ENCODE measurements around the gene NEGR1.

NEGR1 gene

DNA sequence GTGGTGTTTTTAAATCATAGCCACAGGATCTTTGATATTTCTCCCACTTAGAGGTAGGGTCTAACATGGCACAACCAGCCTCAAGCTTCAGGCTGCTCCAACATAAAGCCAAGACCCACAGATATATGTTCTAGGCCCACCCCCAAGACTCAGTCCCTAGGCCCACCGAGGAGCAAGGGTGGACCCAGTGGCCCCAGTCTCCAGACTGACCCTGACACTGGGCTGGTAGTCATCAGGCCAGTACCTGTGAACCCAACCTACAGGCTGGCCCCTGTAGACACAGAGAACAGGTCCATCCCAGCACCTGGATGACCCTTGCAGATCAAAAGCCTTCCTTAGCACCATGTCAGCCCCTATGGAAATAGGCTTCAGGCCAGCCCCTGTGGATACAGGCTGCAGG is 60.5 kb downstream of the NEGR1 start:
- H3K36me3 ChIP-seq (ENCODE audit: insufficient read depth, low read length) = no peaks in the 10 kb centered on the region
- no peak overlapping the region for H3K4me3 ChIP-seq (ENCODE audit: low read length)
- no peaks in the 10 kb centered on the region for H3K4me1 ChIP-seq (ENCODE audit: insufficient read depth, low read length)
- no peaks in the 10 kb centered on the region for H3K27me3 ChIP-seq (ENCODE audit: insufficient read depth, low read length)
- H2AFZ ChIP-seq (ENCODE audit: low read depth, low read length) = no peak overlapping the region
- H3K9me3 ChIP-seq (ENCODE audit: low read length) = no peaks in the 10 kb centered on the region

DNA sequence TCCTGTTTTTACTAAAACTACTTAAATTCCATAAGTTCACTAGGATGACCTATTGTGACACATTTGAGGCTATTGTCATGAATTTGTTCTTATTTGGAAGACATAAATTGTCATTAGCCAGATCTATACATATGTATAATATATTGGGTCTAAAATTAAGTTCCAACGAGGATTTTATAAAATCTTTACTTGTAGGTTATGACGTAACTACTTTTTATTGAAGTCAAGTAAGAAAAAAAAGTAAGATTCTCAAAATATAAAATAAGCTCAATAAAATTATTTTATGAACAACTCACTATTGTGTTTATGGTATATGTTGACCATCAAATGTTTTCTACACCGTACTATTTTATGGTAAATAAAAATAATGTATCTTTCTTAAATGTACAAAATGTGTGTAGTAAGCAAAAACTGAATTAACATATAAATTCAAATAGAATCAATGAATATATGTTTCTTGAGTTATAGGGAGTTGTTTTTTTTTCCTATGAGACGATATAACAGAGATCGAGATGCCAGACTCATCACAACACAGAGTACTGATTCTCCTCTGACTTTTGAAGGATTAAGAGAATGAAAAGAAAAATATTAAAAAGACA is 64.1 kb downstream of the NEGR1 start:
- Histone ChIP-seq H3K9me3 (ENCODE audit: low read length) (no peaks in the 10 kb centered on the region), H2AFZ (ENCODE audit: low read depth, low read length) (no peak overlapping the region), H3K4me3 (ENCODE audit: low read length) (no peak overlapping the region), H3K27me3 (ENCODE audit: insufficient read depth, low read length) (no peaks in the 10 kb centered on the region), H3K36me3 (ENCODE audit: insufficient read depth, low read length) (no peaks in the 10 kb centered on the region), H3K4me1 (ENCODE audit: insufficient read depth, low read length) (no peaks in the 10 kb centered on the region)

DNA sequence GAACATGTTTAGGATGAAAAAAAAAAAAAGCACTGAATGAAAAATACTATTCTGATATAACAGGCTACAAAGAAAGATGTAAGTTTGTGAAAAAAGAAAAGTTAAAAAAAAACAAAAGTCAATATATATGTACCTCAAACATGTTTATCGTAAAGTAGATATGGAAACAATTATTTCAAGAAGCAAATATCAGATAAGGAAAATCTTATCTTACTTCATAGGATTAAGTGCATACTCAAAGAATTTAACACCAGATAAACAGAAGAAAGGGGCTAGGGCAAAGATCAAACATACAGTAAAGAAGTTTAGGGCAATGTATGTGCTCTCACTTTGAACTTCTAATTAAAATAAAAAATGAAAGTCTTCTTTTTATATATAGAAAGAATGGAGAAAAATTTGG is 75.3 kb downstream of the NEGR1 start:
- Histone ChIP-seq H3K36me3 (ENCODE audit: insufficient read depth, low read length) (no peaks in the 10 kb centered on the region), H2AFZ (ENCODE audit: low read depth, low read length) (no peak overlapping the region), H3K9me3 (ENCODE audit: low read length) (no peaks in the 10 kb centered on the region), H3K27me3 (ENCODE audit: insufficient read depth, low read length) (no peaks in the 10 kb centered on the region), H3K4me3 (ENCODE audit: low read length) (no peak overlapping the region), H3K4me1 (ENCODE audit: insufficient read depth, low read length) (no peaks in the 10 kb centered on the region)

DNA sequence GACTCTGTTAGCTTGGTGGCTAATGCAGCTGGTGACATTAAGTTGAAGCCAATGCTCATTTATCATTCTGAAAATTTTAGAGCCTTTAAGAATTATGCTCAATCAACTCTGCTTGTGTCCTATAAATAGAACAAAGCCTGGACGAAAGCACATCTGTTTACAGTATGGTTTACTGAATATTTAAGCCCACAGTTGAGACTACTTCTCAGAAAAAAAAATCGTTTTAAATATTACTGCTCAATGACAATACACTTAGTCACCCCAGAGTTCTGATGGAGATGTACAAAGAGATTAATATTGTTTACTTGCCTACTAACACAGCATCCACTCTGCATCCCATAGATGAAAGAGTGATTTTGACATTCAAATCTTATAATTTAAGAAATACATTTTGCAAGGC is 79.6 kb downstream of the NEGR1 start:
- H3K36me3 ChIP-seq (ENCODE audit: insufficient read depth, low read length) = no peaks in the 10 kb centered on the region
- H3K9me3 ChIP-seq (ENCODE audit: low read length) = no peaks in the 10 kb centered on the region
- no peak overlapping the region for H3K4me3 ChIP-seq (ENCODE audit: low read length)
- H3K4me1 ChIP-seq (ENCODE audit: insufficient read depth, low read length) = no peaks in the 10 kb centered on the region
- no peak overlapping the region for H2AFZ ChIP-seq (ENCODE audit: low read depth, low read length)
- H3K27me3 ChIP-seq (ENCODE audit: insufficient read depth, low read length) = no peaks in the 10 kb centered on the region

DNA sequence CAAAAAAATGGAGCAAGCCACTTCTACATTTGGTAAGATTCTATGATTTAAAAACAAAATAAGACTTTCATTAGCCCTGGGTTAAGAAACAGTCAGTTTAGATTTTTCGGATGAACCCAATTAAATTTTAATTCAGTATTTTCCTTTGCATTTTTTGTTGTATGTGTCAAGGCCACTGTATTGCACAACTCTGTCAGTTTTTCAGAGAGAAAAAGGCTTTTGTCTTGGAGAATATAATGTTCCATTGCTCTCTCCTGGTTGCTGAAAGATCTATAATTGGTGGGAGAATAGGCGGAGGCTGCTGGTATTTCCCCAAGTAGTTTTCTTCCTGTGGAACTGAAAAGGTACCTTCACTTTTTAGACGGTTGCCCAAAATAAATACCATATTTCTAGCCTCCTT is 84.6 kb downstream of the NEGR1 start:
- Histone ChIP-seq H2AFZ (ENCODE audit: low read depth, low read length) (no peak overlapping the region), H3K9me3 (ENCODE audit: low read length) (no peaks in the 10 kb centered on the region), H3K27me3 (ENCODE audit: insufficient read depth, low read length) (no peaks in the 10 kb centered on the region), H3K4me3 (ENCODE audit: low read length) (no peak overlapping the region), H3K4me1 (ENCODE audit: insufficient read depth, low read length) (no peaks in the 10 kb centered on the region), H3K36me3 (ENCODE audit: insufficient read depth, low read length) (no peaks in the 10 kb centered on the region)

DNA sequence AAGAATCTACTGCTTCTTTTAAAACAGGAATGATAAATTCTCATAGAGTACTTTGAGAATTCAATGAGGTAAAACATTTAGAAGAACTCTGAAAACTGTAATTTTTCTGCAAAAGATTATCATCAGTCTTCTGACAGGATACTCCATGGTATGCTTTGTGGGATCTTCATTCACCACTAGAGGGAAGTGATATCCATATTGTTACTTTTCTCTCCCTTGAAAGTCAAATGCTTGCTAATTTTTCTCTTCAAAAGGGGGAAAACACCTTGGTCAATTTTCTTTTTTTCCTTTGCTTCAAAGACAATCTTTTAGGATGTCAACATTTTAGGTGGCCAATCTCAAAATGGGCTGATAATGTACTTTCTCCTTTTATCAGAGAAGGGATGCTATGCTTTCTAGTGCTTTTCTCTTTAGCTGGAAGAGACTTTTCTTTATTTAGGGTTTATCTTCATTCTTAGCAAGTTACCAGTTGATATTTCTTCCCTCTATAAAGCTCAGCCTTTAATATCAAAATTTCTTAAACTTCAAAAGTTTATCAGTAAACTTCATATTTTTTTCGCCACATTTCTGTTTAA is 95.5 kb downstream of the NEGR1 start:
- Histone ChIP-seq H3K9me3 (ENCODE audit: low read length) (no peaks in the 10 kb centered on the region), H2AFZ (ENCODE audit: low read depth, low read length) (no peak overlapping the region), H3K4me1 (ENCODE audit: insufficient read depth, low read length) (peaks cover 6% of the 10 kb centered on the region), H3K27me3 (ENCODE audit: insufficient read depth, low read length) (no peaks in the 10 kb centered on the region), H3K36me3 (ENCODE audit: insufficient read depth, low read length) (no peaks in the 10 kb centered on the region), H3K4me3 (ENCODE audit: low read length) (no peak overlapping the region)

DNA sequence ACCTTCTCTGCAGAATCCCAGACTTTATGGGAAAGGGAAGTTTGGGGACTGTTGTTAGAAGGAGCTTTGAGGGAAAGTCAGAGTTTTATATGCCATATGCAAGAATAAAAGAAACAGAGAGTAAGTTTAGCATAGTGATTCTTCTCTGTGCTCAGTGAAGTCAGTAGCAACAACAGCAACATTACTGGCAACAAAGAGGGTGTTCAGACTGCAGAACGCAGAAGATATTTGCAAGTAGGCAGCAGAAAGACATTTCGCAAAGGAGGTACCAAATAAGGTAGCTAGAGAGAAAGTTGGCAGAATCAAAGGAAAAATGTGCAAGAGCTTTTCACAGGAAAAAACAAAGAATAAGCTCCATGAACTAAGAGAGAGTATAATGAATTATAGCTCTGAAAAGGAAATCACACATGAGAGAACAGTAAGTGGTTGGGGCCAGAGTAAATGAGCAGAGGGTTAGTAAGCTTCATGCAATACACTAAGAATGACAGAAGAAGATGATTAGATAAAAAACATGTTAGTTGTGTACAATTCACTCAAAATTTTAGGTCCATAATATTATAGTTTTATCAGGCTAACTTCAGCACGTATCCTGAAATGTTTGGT is 98.1 kb downstream of the NEGR1 start:
- Histone ChIP-seq H2AFZ (ENCODE audit: low read depth, low read length) (peak overlapping the region; percentile 70), H3K27me3 (ENCODE audit: insufficient read depth, low read length) (no peaks in the 10 kb centered on the region), H3K4me3 (ENCODE audit: low read length) (no peak overlapping the region), H3K4me1 (ENCODE audit: insufficient read depth, low read length) (peaks cover 6% of the 10 kb centered on the region), H3K9me3 (ENCODE audit: low read length) (no peaks in the 10 kb centered on the region), H3K36me3 (ENCODE audit: insufficient read depth, low read length) (no peaks in the 10 kb centered on the region)

DNA sequence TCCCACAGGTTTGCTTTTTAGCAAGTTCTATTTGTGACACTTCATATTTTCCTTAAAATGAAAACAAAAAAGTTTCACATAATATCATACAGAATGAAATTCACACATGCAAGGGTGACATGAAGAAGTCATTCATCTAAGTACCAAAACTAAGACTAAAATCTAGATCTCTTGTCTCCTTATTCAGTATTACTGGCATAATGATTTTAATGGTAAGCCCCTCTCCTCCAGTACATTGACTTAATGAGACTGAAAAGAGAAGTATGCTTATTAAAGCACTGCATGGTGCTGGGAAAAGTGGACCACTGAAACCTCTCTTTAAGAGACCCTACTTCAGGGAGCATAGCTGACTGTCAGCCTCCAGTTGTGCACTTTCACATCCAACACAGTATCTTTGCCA is 99.5 kb downstream of the NEGR1 start:
- no peaks in the 10 kb centered on the region for H3K9me3 ChIP-seq (ENCODE audit: low read length)
- no peak overlapping the region for H2AFZ ChIP-seq (ENCODE audit: low read depth, low read length)
- no peak overlapping the region for H3K4me3 ChIP-seq (ENCODE audit: low read length)
- H3K27me3 ChIP-seq (ENCODE audit: insufficient read depth, low read length) = no peaks in the 10 kb centered on the region
- peaks cover 10% of the 10 kb centered on the region for H3K4me1 ChIP-seq (ENCODE audit: insufficient read depth, low read length)
- H3K36me3 ChIP-seq (ENCODE audit: insufficient read depth, low read length) = no peaks in the 10 kb centered on the region

DNA sequence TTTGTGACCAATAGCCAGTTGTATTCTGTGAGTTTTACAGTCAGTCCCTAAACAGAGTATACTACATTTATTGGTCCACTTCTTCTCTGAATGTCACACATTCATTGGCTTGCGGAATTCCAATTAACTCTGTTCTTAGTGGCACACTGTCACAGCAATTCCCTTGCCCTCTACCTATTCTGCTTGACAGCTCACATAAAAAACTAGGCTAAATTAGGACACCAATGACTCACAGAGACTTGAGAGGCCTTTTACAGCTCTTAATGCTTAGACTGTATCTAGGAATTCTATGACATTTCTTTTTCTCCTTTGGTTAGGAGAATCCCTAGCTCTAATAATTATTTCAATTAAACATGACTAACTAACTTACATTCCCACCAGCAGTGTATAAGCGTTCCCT is 104.1 kb downstream of the NEGR1 start:
- H3K36me3 ChIP-seq (ENCODE audit: insufficient read depth, low read length) = no peaks in the 10 kb centered on the region

DNA sequence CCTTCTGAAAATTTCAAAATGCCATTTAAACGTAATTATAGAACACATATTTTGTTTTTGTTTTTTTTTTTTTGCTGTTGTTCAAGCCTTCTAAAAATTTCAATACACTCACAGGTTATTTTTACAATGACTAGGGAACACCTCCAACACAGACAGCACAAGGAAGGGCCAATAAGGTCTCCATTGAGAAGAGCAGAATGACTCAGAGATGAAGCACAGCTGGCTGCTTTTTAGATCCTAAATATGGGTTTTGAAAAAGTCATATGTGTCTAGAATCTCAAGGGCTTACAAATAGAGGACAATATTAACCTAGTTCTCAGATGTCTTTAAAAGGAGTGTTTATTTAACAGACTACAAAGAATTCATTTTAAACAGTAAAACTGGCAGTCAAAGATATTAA is 104.6 kb downstream of the NEGR1 start:
- peaks cover 6% of the 10 kb centered on the region for H3K4me1 ChIP-seq (ENCODE audit: insufficient read depth, low read length)
- H3K9me3 ChIP-seq (ENCODE audit: low read length) = no peaks in the 10 kb centered on the region
- H2AFZ ChIP-seq (ENCODE audit: low read depth, low read length) = no peak overlapping the region
- H3K27me3 ChIP-seq (ENCODE audit: insufficient read depth, low read length) = no peaks in the 10 kb centered on the region
- no peak overlapping the region for H3K4me3 ChIP-seq (ENCODE audit: low read length)
- no peaks in the 10 kb centered on the region for H3K36me3 ChIP-seq (ENCODE audit: insufficient read depth, low read length)

More for the DNA sequence above, 104.1 kb downstream of the NEGR1 start:
- Histone ChIP-seq H3K4me3 (ENCODE audit: low read length) (no peak overlapping the region), H3K27me3 (ENCODE audit: insufficient read depth, low read length) (no peaks in the 10 kb centered on the region), H3K9me3 (ENCODE audit: low read length) (no peaks in the 10 kb centered on the region), H2AFZ (ENCODE audit: low read depth, low read length) (no peak overlapping the region), H3K4me1 (ENCODE audit: insufficient read depth, low read length) (peaks cover 6% of the 10 kb centered on the region)

DNA sequence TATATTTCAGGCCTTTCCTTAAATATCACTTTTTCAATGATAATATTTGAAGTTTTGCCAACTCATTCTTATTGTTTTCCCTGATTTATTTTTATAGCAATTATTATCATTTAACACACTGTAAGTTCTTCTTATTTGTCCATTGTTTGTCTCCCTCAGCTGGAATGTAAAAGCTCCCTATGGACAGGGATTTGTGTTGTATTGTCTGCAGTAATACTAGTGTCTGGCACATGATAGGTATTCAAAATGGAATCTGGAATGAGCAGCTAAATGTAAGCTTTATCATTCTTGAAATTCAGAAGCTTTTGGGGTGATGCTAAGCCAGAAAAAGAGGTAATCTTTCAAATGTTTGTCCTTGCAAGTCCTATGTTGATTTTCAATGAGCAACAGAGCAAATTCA is 112.1 kb downstream of the NEGR1 start:
- H3K27me3 ChIP-seq (ENCODE audit: insufficient read depth, low read length) = no peaks in the 10 kb centered on the region
- no peaks in the 10 kb centered on the region for H3K36me3 ChIP-seq (ENCODE audit: insufficient read depth, low read length)
- H2AFZ ChIP-seq (ENCODE audit: low read depth, low read length) = no peak overlapping the region
- no peak overlapping the region for H3K4me3 ChIP-seq (ENCODE audit: low read length)
- H3K4me1 ChIP-seq (ENCODE audit: insufficient read depth, low read length) = no peaks in the 10 kb centered on the region
- H3K9me3 ChIP-seq (ENCODE audit: low read length) = no peaks in the 10 kb centered on the region

DNA sequence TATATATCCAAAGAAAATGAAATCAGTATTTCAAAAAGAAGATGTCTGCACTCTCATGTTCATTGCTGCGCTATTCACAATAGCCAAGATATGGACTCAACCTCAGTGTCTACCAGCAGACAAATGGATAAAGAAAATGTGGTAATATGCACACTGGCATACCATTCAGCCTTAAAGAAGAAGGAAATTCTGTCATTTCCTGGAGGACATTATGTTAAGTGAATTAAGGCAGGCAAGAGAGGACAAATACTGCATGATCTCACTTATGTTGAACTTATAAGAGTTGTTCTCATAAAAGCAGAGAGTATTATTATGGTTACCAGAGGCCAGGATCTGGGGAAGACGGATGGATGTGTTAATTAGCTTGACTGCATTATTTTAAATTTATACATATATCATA is 115.9 kb downstream of the NEGR1 start:
- Histone ChIP-seq H2AFZ (ENCODE audit: low read depth, low read length) (no peak overlapping the region), H3K9me3 (ENCODE audit: low read length) (no peaks in the 10 kb centered on the region)

DNA sequence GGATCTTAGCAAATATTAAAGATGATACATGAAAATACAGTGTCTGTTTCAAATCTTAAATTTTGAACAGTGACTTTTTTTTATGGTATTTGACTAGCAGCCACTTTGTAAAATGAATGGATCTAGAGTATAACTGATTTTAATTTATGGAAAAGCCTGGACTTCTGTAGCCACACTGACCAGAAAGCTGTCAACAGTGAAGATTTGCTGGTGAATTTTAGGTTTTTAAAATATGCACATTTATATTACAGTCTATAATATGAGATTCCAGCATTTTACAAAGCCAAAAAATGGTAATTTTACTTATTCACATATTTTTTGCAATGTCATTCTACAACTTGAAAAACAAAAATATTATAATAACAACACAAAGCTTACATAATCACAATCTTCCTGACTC is 131.8 kb downstream of the NEGR1 start:
- no peak overlapping the region for H3K4me3 ChIP-seq (ENCODE audit: low read length)
- H2AFZ ChIP-seq (ENCODE audit: low read depth, low read length) = no peak overlapping the region
- H3K4me1 ChIP-seq (ENCODE audit: insufficient read depth, low read length) = no peaks in the 10 kb centered on the region
- H3K27me3 ChIP-seq (ENCODE audit: insufficient read depth, low read length) = no peaks in the 10 kb centered on the region
- no peaks in the 10 kb centered on the region for H3K9me3 ChIP-seq (ENCODE audit: low read length)
- H3K36me3 ChIP-seq (ENCODE audit: insufficient read depth, low read length) = no peaks in the 10 kb centered on the region

More for the DNA sequence above, 115.9 kb downstream of the NEGR1 start:
- no peaks in the 10 kb centered on the region for H3K4me1 ChIP-seq (ENCODE audit: insufficient read depth, low read length)
- H3K27me3 ChIP-seq (ENCODE audit: insufficient read depth, low read length) = no peaks in the 10 kb centered on the region
- H3K4me3 ChIP-seq (ENCODE audit: low read length) = no peak overlapping the region
- no peaks in the 10 kb centered on the region for H3K36me3 ChIP-seq (ENCODE audit: insufficient read depth, low read length)

DNA sequence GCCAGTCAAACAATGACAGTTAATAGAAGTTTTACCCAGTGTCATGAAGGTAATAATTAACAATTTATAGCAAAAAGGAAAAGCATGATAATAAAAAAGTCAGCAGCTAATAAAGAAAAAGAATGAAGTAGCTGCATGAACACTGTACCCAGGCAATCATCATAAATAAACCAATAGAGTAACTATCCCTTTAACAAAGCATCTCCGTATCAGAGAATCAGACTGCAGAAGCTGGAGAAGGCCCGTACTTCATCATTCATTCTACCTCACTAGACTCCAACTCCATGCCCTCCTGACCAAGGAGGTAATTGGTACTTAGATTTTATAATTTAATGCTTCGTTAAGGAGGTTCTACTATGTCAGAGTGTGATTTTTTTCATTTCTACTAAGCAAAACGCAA is 140.5 kb downstream of the NEGR1 start:
- Histone ChIP-seq H3K4me3 (ENCODE audit: low read length) (no peak overlapping the region), H3K9me3 (ENCODE audit: low read length) (no peaks in the 10 kb centered on the region), H3K36me3 (ENCODE audit: insufficient read depth, low read length) (no peaks in the 10 kb centered on the region), H2AFZ (ENCODE audit: low read depth, low read length) (no peak overlapping the region), H3K4me1 (ENCODE audit: insufficient read depth, low read length) (peaks cover 7% of the 10 kb centered on the region), H3K27me3 (ENCODE audit: insufficient read depth, low read length) (no peaks in the 10 kb centered on the region)
